Amygdala (tissue), 56 donors: ENCODE results near the gene REEP1.
"Not testable (repeated sequence)": the region's sequence is repeated elsewhere in the genome, so short reads cannot be mapped to it uniquely, and the experiment has no call there.

Experiments used
- DNase-seq, 56 donors: peaks; one replicate each; lab custom pipeline; 2025; lab: John Stamatoyannopoulos, UW

REEP1 gene

GRCh38 chr2:86228574-86228973 lies 108.9 kb downstream of the REEP1 start:
- not testable (repeated sequence) for DNase-seq

DNA sequence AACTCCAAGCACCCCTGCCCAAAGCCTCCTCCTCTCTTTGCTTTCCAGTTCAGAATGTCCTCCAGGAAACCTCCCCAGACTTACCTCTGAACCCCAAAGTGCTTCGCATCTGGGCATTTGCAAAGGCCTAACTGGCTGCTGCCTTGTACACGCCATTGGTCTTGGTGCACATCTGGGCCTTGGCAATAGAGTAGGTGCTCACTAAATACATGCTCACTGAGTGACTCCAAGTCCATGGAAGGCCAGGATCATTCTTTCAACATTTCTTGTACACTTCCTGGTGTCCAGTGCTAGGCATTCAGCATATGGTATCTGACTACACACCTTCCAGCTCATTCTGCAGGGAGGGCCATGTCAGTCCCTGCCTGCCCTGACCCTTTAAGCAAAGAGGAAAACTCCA lies 109.7 kb downstream of the REEP1 start:
- DNase-seq, result no peak

DNA sequence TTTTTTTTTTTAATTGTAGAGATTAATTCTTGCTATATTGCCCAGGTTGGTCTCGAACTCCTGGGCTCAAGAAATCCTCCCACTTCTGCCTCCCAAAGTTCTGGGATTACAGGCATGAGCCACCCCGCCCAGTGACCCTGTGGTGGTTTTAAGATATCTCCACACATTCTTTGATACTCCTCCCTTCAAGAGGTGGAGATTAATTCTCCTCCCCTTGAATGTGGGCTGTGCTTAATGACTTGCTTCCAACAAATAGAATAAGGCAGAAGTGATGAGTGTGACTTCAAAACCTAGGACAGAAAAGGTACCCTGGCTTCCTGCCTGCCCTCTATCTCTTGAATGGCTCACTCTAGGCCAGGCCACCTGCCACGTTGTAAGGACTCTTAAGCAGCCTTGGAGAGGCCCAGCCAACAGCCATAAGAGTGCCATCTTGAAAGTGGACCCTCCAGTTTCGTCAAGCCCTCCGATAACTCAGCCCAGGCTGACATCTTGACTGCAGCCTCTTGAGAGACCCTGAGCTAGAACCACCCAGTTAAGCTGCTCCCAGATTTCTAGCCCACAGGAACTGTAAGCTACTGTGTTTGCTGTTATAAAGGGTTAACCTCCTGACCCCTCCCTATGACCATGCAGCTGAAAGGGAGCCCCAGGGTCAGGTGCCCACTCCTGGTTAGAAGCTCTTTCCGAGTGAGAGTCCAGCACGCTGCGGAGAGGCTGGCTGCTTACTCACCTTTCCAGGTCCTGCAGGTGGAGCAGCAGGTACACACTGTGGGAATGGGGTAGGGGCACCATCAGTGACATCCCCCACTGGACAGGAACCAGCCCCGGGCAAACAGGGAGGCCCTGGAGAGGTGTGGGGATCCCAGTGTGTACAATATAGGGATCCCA lies 110.5 kb downstream of the REEP1 start:
- DNase-seq, result no peak

DNA sequence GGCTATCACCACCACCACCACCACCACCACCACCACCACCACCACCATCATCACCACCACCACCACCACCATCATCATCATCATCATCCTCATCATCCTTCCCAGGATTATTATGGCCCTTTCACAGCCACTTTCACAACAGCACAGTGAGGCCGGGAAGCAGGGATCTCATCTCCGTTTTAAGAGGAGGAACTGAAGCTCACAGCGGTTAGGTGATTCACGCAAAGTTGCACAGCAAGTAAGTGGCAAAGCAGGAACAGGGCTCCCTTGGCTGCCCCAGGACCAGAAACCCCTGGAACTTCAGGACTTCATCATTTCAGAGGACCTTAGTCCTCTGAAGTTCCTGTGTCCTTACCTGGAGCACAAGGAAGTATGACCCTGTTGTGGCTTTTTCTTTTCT lies 111.4 kb downstream of the REEP1 start:
- no peak for DNase-seq

- peak in 29 of 56 donors; percentile 8 to 49 (median 27) for DNase-seq
These were observed 111.8 kb downstream of the REEP1 start for GRCh38 chr2:86225581-86225980.

- DNase-seq, result peak in 1 of 56 donors; percentile 7
These were observed 112.6 kb downstream of the REEP1 start for GRCh38 chr2:86224645-86225355.

GRCh38 chr2:86223927-86224560 lies 113.4 kb downstream of the REEP1 start:
- no peak for DNase-seq

GRCh38 chr2:86223140-86223926 lies 114.1 kb downstream of the REEP1 start:
- DNase-seq, result peak in 37 of 56 donors; percentile 7 to 74 (median 42)

GRCh38 chr2:86221066-86221684 lies 116.3 kb downstream of the REEP1 start:
- DNase-seq, result peak in 29 of 56 donors; percentile 6 to 67 (median 27)

DNA sequence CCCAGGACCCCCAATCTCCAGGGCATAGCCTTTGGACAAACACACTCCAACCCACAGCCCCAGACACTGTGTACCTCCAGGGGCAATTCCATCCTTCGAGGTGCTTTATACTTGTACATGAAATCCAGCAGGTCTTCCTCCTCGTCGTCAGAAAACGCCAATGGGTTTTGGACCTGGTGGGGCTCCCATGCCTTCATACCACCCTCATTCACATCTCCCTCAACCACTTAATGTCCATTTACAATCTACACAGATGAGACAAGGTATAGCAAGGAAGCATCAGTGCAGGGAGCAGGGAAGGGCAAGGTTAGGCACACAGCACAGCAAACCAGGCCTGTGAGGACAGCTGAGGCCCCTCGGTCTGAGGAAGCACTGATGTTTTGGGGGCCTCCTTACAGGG lies 117.5 kb downstream of the REEP1 start:
- DNase-seq, result no peak

- no peak for DNase-seq
These were observed 119.3 kb downstream of the REEP1 start for GRCh38 chr2:86218124-86218523.

GRCh38 chr2:86216575-86217555 lies 120.6 kb downstream of the REEP1 start:
- DNase-seq, result peak in 9 of 56 donors; percentile 9 to 49 (median 31)

- no peak for DNase-seq
These were observed 123.0 kb downstream of the REEP1 start for GRCh38 chr2:86214503-86214832.

DNA sequence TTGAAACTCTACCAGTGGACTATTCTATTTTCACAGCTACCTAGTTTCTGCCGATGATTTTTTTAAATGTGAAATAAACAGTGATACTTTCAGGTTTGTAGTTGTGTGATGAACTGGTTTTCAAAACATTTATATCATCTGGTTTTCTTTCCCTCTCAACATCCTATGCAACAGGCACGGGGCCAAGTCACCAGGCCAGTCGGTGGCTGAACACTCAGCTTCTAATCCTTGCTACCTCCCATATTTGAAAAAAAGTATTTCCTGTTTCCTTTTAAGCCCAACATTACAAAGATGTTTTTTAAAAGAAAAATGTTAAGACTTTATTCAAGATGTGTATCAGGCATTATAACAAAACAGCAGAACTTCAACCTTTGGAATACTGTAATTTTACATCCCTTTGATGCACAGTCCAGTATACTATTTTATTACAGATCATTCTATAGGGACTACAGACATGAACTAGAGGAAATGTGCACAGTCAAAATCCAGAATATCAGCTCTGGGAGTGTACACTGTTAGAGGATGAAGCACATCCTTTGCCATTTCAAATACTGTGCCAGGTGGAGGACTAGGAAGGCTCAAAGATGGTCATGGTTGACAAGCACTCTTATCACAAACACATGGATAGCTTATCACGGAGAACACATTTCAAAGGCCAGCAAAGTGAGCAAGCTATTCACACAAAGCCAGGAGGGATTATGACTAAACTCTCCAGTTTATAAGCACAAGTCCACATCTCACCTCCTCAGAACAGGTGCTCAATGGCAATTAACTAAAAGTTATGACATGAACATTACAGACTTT lies 123.5 kb downstream of the REEP1 start:
- no peak for DNase-seq

DNA sequence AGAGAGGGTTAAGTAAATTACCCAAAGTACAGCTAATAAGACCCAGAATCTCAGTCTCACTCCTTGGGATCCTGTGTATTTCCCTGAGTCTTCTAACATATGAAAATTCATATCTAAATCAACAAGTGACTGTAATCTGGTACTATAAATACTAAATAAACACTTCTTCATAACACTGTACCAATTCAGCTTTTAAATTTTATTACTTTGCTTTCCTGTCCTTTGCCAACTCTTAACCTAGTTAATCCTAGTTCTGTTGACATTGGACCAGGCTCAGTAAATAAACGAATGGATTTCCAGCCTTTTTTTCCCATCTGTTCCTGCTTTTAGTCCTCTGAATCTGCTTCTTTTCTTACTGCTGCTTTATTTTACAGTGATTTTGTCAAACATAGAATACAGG lies 124.4 kb downstream of the REEP1 start:
- no peak for DNase-seq

DNA sequence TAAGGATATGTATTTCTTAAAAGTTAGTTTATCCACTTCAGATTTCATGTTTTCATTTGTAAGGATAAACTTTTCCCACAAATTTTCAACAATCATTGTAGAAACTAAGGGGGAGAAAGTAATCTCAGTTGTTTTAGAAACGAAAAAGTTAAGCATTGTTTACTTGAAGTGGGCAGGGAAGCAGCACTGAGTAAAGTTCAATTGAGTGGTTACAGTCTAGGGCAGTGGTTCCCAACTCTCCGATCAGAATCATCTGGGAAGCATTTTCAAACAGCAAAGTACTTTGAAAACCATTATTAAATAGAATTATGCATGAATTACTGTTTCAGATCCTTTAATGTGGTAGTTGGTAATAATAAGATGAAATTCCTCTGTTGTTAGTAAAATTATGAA lies 125.6 kb downstream of the REEP1 start:
- DNase-seq, result no peak

- DNase-seq, result no peak
These were observed 126.2 kb downstream of the REEP1 start for GRCh38 chr2:86211033-86211795.
